H54 (cell line): ENCODE data around the gene CCT7.
A peak's percentile ranks its signal among the peaks of the same experiment; 100 is the strongest.

Experiments used
- DNase-seq: peaks from one replicate; pipeline ENCODE4 v3.0.0; 2011; ENCODE audit warnings: low spot score, mixed read lengths; ENCODE audit not compliant: insufficient read length
- FAIRE-seq: peaks from 3 replicates; lab custom pipeline; 2011; peaks lifted over from hg19 to GRCh38; lab: Jason Lieb, UNC
- POLR2A ChIP-seq: IDR thresholded peaks from 2 replicates; pipeline ENCODE4 v1.6.1; 2011; ENCODE audit warnings: low read depth, mild to moderate bottlenecking, low read length

CCT7 gene

GRCh38 chr2:73237168-73237567 lies 3.1 kb downstream of the CCT7 start:
- no peak for FAIRE-seq
- no peak for DNase-seq
- no peak for TF ChIP-seq POLR2A

GRCh38 chr2:73238149-73238548 lies 4.0 kb downstream of the CCT7 start:
- no peak for FAIRE-seq
- no peak for DNase-seq
- no peak for TF ChIP-seq POLR2A

- FAIRE-seq (no peak), DNase-seq (no peak)
- no peak for TF ChIP-seq POLR2A
Observed at GRCh38 chr2:73238976-73239375, 4.9 kb downstream of the CCT7 start.

GRCh38 chr2:73239776-73240175 lies 5.7 kb downstream of the CCT7 start:
- no peak for DNase-seq
- no peak for TF ChIP-seq POLR2A
- FAIRE-seq = no peak

- no peak for TF ChIP-seq POLR2A
- no peak for DNase-seq
- FAIRE-seq = peak; percentile 50
Observed at GRCh38 chr2:73243884-73244570, 9.9 kb downstream of the CCT7 start.

- TF ChIP-seq POLR2A = no peak
- DNase-seq (no peak), FAIRE-seq (no peak)
Observed at GRCh38 chr2:73244580-73244979, 10.5 kb downstream of the CCT7 start.

GRCh38 chr2:73246850-73247249 lies 12.7 kb downstream of the CCT7 start:
- FAIRE-seq (no peak), DNase-seq (no peak)
- TF ChIP-seq POLR2A = no peak

GRCh38 chr2:73249636-73250035 lies 15.5 kb downstream of the CCT7 start:
- DNase-seq (no peak), FAIRE-seq (no peak)
- no peak for TF ChIP-seq POLR2A

- DNase-seq (no peak), FAIRE-seq (no peak)
- no peak for TF ChIP-seq POLR2A
Observed at GRCh38 chr2:73250872-73251846, 17.1 kb downstream of the CCT7 start.

- FAIRE-seq = no peak
- no peak for TF ChIP-seq POLR2A
- no peak for DNase-seq
Observed at GRCh38 chr2:73252238-73253027, 18.3 kb downstream of the CCT7 start.

GRCh38 chr2:73253400-73253799 lies 19.3 kb downstream of the CCT7 start:
- TF ChIP-seq POLR2A = no peak
- FAIRE-seq (no peak), DNase-seq (no peak)

- TF ChIP-seq POLR2A = no peak
- FAIRE-seq = no peak
- no peak for DNase-seq
Observed at GRCh38 chr2:73253901-73254300, 19.8 kb downstream of the CCT7 start.

GRCh38 chr2:73254343-73255006 lies 20.4 kb downstream of the CCT7 start:
- FAIRE-seq = no peak
- no peak for TF ChIP-seq POLR2A
- no peak for DNase-seq
